CD4-positive, alpha-beta T cell treated with Interferon gamma for 1 hour (primary cell): ENCODE results near the gene MRAP2.
"Not testable (repeated sequence)": the region's sequence is repeated elsewhere in the genome, so short reads cannot be mapped to it uniquely, and the experiment has no call there.

Experiments used
- DNase-seq: peaks from one replicate; pipeline ENCODE4 v3.0.0-alpha.2; 2020

MRAP2 gene

DNA sequence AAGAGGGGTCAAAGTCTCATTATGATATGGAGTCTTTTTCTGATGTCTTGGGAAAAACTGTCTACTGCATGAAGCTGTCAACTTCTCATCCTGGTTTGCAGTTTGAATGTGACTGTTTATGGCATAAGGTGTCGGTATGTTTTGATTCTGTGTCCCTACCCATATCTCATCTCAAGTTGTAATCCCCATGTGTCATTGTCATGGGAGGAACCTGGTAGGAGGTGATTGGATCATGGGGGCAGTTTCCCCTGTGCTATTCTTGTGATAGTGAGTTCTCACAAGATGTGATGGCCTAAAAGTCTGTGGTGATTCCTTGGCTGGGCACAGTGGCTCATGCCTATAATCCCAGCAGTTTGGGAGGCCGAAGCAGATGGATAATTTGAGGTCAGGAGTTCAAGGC, 47.6 kb downstream of the MRAP2 start:
- DNase-seq = no peak

DNA sequence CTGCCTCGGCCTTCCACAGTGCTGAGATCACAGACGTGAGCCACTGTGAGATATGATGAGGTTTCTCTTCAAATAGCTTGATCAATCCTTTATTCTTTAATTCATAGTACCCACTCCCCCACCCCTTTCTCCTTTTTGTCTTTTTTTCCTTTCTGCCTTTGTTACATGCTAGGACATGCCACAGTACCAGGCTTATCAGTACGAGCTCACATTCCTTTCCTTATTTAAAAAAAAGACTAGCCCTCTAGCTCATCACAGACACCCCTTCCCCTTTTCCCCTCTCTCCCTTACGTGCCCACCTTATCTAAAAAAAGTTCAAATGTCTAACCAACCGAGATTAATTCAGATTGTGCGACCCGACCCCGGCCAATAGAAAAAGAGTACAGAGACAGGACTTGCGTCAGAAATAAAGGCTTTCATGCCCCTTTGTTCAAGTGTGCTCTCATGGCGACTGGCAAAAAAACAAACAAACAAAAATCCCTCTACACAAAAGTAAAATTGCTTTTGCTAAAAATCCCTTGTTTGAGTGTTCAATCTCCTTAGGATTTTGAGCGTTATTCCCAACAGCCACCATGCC, 49.2 kb downstream of the MRAP2 start:
- no peak for DNase-seq

DNA sequence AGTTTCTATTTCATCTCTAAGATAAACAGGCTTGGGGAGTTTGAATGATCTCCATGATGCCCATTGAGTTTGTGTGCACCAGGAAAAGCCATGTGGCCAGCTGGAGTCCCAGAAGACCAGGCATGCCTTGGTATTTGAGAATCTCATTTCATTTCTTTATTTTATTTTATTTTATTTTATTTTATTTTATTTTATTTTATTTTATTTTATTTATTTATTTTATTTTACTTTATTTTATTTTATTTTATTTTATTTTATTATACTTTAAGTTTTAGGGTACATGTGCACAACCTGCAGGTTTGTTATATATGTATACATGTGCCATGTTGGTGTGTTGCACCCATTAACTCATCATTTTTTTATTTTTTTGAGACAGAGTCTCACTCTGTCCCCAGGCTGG, 51.1 kb downstream of the MRAP2 start:
- not testable (repeated sequence) for DNase-seq

DNA sequence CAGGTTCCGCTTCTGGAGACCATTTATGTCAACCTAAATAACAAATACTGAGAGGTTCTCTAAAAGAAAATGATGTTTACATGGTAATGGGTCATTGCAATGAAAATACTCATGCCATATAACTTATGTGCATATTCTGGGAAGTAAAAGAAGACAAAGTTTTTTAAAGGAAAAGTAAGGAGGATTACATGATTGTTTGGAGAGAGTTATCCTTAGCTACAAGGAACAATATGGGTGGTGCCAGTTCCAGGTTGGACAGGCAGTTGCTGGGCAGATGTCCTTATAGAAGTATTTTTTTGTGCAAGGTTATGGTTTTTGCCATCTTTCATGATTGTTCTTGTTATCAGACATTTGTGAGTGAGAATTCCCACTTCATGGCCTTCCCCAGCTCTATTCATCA, 52.5 kb downstream of the MRAP2 start:
- DNase-seq = no peak

DNA sequence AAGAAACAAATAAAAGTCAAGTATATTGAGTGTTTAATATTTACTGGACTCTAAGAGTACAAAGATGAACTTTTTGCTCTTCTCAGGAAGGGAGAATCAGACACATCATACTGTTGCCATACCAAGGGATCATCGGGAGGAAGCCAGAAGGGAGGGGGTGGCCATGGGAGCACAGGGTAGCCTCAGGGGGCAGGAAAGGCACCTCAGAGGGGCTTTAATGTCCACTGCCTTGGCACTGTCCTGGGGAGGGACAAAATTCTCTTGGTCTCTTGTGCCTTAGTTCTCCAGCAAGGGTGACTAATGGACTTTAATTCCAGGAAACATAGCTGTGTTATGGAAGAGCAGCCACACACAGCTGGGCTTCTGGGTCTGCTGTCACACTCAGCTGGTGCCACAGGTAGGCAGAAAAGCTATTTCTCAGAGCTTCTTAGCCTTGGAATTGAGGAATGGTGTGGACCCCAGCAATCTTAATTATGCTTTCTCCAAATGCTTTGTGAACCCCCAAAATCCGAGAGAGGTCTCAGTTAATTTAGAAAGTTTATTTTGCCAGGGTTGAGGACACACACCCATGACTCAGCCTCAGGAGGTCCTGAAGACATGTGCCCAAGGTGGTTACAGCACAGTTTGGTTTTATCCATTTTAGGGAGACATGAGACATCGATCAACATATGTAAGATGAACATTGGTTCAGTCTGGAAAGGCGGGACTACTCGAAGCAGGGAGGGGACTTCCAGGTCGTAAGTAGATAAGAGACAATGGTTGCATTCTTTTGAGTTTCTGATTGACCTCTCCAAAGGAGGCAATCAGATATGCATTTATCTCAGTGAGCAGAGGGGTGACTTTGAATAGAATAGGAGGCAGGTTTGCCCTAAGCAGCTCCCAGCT, 53.2 kb downstream of the MRAP2 start:
- DNase-seq = no peak

DNA sequence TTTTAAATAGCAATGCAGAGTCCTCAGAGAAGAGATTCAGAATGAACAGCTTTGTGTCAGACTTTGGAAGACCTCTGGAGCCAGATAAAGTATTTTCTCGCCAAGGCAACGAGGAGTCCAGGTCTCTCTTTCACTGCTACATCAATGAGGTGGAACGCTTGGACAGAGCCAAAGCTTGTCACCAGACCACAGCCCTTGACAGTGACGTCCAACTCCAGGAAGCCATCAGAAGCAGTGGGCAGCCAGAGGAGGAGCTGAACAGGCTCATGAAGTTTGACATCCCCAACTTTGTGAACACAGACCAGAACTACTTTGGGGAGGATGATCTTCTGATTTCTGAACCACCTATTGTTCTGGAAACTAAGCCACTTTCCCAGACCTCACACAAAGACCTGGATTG, 55.5 kb downstream of the MRAP2 start:
- DNase-seq = no peak

DNA sequence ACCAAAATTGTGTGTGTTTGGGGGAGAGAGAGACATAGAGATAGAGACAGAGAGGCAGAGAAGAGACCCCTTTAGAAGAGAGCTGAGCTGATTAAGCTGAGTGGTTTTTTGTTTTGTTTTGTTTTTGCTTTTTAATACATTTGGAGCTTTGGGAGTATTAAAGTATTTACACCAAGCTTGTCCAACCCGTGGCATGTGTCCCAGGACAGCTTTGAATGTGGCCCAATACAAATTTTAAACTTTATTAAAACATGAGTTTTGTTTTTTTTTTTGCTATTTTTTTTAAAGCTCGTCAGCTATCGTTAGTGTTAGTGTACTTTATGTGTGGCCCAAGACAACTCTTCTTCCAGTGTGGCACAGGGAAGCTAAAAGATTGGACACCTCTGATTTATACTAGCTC, 56.0 kb downstream of the MRAP2 start:
- no peak for DNase-seq

DNA sequence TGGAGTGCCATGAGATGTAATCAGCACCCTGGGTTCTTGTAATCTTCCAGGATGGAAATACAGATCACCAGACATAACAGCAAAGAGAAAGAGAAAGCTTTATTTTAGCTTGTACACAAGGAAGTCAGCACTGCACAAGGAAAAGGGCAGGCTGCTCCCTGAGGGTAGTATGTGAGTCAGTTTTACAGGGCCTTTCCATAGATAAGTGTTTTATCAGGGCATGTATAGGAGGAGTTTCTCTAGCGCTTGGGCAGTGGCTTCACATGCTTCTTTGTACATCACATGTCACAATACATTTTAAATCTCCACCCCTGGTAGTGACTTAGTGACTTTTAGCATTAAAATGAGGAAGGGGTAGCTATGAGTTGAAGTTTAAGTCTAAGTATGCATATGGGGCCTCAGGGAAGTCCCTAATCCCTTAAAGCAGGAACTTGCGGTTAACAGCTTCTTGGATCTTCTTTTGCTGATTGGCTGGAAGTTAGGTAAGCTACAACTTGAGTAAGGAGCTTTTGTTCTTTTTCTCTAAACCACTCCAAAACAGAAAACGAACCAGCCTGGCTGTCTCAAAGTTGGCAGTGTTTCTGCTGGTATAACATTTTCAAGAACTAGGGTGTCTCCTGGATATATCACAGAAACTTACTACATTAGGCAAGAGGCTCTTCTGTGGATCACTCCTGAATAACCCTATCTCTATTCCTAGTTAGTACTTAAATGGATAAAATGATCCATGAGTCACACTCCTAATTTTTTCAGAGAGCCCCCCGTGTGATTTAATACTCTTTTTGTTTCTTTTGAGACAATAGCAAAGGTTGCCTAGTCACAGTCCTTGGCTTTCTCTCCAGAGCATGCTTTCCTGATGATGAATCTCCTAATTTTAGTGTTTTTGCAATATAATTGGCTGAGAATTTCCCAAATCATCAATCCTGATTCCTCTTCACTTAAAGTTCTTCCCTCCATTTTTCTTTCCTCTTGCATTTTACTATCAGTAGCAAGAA, 60.2 kb downstream of the MRAP2 start:
- no peak for DNase-seq

DNA sequence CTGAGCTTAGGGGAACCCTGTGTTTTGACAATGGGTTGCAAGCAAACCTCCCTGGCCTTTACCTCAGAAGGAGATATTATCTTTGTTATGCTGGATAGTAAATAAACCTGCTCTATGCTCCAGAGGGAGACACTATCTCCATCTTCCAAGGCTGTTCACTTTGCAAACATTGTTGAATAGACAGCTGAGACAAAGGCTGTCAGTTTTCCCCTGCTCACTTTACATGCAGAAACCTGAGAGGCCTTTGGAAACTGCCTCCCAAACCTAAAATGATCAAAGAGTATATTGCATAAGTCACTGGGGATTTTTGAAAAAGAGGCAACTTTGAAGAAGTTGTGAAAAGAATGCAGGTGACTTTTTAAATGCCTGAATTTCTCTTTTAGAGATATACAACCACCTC, 61.6 kb downstream of the MRAP2 start:
- DNase-seq = no peak

DNA sequence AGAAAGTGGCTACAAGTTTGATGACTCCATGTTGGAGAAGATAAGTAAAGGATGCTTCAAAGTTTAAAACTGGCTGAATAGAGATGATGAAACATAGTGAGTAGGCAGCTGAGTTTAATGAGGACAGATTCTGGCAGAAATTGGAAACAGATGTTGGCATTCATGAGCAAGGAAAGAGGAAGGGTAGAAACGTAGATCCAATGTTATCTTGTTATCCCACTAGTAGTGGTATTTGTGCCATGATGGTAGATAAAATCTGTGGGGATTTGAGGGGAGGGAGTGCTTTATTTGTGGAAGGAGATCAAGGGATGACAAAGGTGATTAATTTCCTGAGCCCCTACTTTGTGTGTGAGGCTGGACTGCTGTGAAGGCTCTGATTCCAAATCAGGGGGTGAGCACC, 69.5 kb downstream of the MRAP2 start:
- DNase-seq = no peak

DNA sequence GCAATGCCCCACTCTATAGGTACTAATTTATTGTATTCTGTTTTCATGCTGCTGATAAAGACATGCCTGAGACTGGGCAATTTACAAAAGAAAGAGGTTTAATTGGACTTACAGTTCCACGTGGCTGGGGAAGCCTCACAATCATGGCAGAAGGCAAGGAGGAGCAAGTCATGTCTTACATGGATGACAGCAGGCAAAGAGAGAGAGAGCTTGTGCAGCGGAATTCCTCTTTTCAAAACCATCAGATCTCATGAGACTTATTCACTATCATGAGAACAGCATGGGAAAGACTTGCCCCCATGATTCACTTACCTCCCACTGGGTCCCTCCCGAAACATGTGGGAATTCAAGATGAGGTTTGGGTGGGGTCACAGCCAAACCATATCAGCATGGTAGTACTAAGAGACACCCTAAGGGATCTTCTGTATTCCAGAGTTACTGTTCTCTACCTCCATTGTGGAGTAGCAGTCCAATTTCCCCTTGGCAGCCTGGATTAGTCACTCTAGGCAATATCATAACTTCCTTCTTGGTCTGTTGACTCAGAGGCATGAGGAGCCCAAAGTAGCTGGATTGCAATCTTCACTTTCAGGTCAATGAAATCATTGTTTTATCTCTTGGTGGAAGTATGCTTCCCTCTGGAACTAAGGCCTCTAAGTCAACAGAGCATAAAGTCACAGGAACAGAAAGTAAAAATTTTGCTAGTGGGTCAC, 71.8 kb downstream of the MRAP2 start:
- not testable (repeated sequence) for DNase-seq

DNA sequence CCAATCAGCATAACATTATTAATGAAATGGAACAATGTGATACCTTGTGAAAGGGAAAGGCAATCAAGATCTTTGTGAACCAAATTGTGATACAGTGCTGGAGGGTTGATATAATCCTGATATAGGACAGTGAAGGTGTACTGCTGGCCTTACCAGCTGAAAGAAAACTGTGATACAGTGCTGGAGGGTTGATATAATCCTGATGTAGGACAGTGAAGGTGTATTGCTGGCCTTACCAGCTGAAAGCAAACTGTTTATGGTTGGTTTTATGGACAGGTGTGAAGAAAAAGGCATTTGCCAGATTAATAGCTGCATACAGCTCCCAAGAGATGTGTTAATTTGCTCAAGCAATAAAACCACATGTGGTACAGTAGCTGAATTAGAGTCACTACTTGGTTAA, 73.9 kb downstream of the MRAP2 start:
- DNase-seq = no peak

DNA sequence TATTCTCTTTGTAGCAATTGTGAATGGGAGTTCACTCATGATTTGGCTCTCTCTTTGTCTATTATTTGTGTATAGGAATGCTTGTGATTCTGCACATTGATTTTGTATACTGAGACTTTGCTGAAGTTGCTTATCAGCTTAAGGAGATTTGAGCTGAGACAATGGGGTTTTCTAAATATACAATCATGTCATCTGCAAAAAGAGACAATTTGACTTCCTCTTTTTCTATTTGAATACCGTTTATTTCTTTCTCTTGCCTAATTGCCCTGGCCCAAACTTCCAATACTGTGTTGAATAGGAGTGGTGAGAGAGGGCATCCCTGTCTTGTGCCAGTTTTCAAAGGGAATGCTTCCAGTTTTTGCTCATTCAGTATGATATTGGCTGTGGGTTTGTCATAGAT, 77.8 kb downstream of the MRAP2 start:
- not testable (repeated sequence) for DNase-seq

DNA sequence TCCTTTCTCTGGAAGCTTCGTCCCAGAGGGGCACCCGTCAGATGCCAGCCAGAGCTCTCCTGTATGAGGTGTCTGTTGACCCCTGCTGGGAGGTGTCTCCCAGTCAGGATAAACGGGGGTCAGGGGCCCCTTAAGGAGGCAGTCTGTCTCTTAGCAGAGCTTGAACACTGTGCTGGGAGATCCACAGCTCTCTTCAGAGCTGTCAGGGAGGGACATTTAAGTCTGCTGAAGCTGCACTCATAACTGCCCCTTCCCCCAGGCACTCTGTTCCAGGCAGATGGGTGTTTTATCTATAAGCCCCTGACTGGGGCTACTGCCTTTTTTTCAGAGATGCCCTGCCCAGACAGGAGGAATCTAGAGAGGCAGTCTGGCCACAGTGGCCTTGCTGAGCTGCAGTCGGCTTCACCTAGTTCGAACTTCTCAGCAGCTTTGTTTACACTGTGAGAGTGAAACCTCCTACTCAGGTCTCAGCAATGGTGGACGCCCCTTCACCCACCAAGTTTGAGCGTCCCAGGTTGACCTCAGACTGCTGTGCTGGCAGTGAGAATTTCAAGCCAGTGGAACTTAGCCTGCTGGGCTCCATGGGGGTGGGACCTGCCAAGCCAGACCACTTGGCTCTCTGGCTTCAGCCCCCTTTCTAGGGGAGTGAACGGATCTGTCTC, 81.5 kb downstream of the MRAP2 start:
- not testable (repeated sequence) for DNase-seq

DNA sequence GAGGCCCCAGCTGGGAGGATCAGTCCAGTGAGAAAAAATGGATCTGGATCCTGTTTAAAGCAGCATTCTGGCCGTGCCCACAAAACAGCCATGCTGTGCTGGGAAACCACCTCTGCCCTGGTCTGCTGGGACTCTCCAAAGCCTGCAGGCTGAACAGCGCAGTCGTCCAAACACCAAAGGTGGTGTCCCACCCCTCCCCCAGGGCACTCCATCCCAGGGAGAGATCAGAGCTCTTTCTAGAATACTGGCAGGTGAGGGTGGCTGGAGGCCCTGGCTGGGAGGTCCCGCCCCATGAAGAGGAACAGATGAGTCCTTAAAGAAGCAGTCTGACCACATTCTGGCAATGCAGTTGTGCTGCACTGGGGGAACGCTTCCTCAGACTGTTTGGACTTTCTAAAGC, 84.6 kb downstream of the MRAP2 start:
- DNase-seq = no peak

DNA sequence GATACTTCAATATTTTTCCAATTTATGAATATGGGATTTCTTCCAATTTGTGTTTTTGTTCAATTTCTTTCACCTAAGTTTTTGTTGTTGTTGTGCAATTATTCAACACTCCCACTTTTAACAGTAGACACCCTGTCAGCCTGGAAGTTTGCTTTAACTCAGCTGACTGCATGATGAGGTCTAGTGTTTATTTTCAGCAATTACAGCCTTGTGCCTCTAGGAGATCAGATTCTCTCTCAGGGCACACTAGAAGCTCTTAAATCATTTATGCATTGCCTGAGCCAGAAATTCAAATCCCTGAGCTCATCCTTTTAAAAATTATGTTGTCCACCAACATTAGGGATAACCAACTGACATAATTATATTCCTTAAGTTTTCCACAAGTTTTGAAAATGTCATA, 85.7 kb downstream of the MRAP2 start:
- no peak for DNase-seq

DNA sequence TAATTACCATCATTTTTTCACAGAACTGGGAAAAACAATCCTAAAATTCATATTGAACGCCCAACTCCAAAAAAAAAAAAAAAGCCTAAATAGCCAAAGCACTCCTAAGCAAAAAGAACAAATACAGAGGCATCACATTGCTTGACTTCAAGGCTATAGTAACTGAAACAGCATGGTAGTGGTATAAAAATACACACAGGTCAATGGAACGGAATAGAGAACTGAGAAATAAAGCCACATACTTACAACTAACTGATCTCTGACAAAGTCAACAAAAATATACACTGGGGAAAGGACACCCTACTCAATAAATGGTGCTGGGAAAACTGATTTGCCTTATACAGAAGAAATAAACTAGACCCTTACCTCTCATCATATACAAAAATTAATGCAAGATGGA, 89.6 kb downstream of the MRAP2 start:
- no peak for DNase-seq

DNA sequence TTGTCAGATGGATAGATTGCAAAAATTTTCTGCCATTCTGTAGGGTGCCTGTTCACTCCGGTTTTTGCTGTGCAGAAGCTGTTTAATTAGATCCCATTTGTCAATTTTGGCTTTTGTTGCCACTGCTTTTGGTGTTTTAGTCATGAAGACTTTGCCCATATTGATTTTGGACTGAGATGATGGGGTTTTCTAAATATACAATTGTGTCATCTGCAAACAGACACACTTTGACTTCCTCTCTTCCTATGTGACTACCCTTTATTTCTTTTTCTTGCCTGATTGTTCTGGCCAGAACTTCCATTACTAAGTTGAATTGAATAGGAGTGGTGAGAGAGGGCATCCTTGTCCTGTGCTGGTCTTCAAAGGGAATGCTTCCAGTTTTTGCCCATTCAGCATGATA, 96.0 kb downstream of the MRAP2 start:
- DNase-seq = not testable (repeated sequence)

DNA sequence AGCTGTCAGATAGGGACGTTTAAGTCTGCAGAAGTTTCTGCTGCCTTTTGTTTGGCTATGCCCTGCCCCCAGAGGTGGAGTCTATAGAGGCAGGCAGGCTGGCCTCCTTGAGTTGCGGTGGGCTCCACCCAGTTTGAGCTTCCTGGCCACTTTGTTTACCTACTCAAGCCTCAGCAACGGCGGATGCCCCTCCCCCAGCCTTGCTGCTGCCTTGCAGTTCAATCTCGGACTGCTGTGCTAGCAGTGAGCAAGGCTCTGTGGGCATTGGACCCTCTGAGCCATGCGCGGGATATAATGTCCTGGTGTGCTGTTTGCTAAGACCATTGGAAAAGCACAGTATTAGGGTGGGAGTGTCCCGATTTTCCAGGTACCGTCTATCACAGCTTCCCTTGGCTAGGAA, 99.8 kb downstream of the MRAP2 start:
- DNase-seq = not testable (repeated sequence)

DNA sequence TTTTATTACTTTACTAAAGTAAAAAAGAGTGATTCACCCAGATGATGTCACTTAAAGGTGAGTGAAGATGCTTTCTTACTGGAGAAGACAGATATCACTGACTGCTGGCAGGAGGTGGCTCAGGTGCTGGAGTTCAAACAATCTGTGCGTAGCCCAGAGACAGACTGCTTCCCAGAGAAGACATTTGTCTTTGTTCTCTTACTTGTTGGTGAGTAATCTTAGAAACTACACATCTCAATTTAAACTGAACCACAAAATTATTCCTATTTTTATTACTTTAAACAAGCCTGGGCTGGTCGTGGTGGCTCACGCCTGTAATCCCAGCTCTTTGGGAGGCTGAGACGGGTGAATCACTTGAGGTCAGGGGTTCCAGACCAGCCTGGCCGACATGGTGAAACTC, 101.7 kb downstream of the MRAP2 start:
- DNase-seq = no peak

DNA sequence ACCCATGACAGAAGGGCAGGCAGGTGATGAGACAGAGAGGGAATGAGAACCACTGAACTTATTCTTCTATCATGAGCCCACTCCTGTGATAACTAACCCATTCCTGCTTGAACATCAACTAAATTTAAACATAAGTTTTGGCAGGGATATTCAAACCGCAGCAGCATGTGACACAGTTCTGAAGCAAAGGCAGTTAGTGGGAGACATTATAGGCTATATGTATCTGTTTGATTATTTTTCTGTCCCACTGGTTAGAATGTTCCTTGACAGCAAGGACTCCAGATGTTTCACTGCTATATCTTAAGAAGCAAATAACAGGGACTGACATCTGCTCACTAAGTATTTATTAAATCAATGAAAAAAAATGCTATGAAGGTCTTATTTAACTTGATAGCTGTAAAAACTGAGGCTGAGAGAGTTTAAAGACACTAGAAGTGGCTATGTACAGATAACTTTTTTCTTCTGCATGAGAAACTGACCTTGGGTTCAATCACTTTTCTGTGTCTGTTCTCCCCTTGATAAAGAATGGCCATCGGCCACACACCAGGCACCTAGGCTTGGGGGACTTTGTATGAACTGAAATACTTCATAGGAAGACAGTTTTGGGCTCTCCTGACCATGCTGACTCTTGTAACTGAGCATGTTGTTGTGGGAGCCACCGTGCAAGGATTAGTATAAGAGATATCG, 102.9 kb downstream of the MRAP2 start:
- no peak for DNase-seq

DNA sequence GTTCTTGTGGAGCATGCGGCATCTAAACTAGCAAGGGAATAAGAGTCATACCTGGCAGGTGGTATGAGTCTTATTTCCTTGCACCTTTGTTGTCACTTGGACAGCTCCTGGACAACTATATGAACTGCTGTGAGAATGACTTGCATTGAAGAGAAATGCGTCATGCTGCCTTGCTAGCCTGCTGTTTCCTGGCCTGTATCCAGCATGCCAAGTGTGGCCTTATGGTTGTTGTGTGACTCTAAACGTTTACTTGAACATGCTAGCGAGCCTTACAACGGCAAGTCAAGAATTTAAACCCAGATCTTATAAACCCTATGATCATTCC, 103.4 kb downstream of the MRAP2 start:
- no peak for DNase-seq
